GM18507 (cell line): ENCODE measurements around the gene GJC2.

Experiments
- DNase-seq: peaks from one replicate; pipeline ENCODE4 v3.0.0; 2011; ENCODE audit warnings: low read depth; ENCODE audit not compliant: insufficient read length; ENCODE audit errors: extremely low spot score
- FAIRE-seq: peaks from 2 replicates; lab custom pipeline; 2011; peaks lifted over from hg19 to GRCh38; lab: Jason Lieb, UNC

Gene GJC2

GRCh38 chr1:228143480-228144192, 6.1 kb upstream of the GJC2 start:
- DNase-seq: no peak
- FAIRE-seq: no peak

- DNase-seq: no peak
- FAIRE-seq: no peak
These were observed 5.3 kb upstream of the GJC2 start for GRCh38 chr1:228144193-228144992.

- no peak for DNase-seq
- no peak for FAIRE-seq
These were observed 4.8 kb upstream of the GJC2 start for GRCh38 chr1:228144993-228145343.

GRCh38 chr1:228145463-228146416, 4.0 kb upstream of the GJC2 start:
- no peak for DNase-seq
- FAIRE-seq: no peak

GRCh38 chr1:228146417-228147150, 3.1 kb upstream of the GJC2 start:
- FAIRE-seq (no peak), DNase-seq (no peak)

GRCh38 chr1:228147151-228147693, 2.5 kb upstream of the GJC2 start:
- no peak for DNase-seq
- no peak for FAIRE-seq

- no peak for DNase-seq
- FAIRE-seq: no peak
These were observed 2.0 kb upstream of the GJC2 start for GRCh38 chr1:228147768-228148167.

GRCh38 chr1:228148196-228148861, 1.4 kb upstream of the GJC2 start:
- FAIRE-seq: no peak
- DNase-seq: no peak

- DNase-seq: no peak
- no peak for FAIRE-seq
These were observed 760 bp upstream of the GJC2 start for GRCh38 chr1:228148935-228149405.

- DNase-seq (no peak), FAIRE-seq (no peak)
These were observed 360 bp downstream of the GJC2 start for GRCh38 chr1:228150120-228150460.

GRCh38 chr1:228150461-228151179, 890 bp downstream of the GJC2 start:
- FAIRE-seq (no peak), DNase-seq (no peak)

GRCh38 chr1:228151180-228151925, 1.6 kb downstream of the GJC2 start:
- FAIRE-seq (no peak), DNase-seq (no peak)

GRCh38 chr1:228152097-228152917, 2.6 kb downstream of the GJC2 start:
- no peak for FAIRE-seq

GRCh38 chr1:228152918-228153258, 3.2 kb downstream of the GJC2 start:
- DNase-seq (no peak), FAIRE-seq (no peak)

More at GRCh38 chr1:228152097-228152917, 2.6 kb downstream of the GJC2 start:
- no peak for DNase-seq

GRCh38 chr1:228154021-228154669, 4.4 kb downstream of the GJC2 start:
- FAIRE-seq (no peak), DNase-seq (no peak)
